GM21515 (cell line): ENCODE measurements around the gene APEX1.

Experiments used
- ATAC-seq: cut with Tn5 transposase; IDR thresholded peaks from one replicate; pipeline ENCODE4 v1.9.1; 2021; ENCODE audit not compliant: unreplicated experiment

APEX1 gene

DNA sequence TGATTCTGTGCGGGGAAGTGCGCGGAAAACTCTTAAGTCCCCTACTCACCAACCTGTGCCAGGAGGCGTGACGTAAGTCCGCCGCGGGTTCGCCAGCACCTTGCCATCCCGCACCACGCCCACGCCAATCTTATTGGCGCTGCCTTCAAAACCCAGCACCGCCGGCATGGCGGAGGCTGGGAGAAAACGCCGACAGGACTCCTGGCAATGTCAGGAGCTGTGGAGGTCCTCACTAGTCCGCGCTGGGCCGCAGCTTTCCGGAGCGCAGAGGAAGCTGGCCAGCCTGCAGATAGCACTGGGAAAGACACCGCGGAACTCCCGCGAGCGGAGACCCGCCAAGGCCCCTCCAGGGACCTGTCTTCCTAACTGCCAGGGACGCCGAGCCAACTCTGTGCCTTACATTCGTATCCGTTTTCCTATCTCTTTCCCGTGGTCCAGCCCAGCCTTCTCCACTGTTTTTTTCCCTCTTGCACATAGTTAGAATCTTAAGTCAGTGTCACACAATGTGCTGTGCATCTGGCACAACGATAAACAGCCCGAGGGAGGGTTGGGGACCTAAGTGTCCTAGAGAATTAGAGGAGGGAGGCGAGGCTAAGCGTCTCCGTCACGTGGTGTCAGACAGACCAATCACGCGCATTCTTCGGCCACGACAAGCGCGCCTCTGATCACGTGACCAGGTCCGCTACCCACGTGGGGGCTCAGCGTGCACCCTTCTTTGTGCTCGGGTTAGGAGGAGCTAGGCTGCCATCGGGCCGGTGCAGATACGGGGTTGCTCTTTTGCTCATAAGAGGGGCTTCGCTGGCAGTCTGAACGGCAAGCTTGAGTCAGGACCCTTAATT is at the start of gene APEX1, which contains the start of gene OSGEP:
APEX1 (plus strand) TSS at position 711 of the 839 bp plus-strand sequence. CDS start 420 bp downstream, outside the sequence.
OSGEP (minus strand) TSS at position 297 of the 839 bp plus-strand sequence; CDS start at position 168, 129 bp downstream.
- peak; percentile 81 for ATAC-seq

DNA sequence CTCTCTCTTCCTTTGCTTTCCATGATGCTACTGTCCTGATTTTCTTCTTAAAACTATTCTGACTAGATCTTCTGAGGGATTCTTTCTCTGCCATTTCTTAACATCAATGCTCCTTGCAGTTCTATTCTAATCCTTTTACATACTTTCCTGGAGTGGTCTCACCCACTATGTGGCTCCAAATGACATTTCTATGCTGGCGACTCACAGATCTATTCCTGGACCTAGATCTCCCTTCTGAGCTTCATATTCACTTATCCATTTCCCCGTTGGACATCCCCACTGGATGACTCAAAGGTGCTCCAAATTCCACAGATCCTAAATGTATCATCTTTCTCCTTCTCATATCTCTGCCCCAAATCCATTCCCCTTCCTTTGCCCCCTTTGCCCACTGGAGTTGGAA is 45.8 kb upstream of the APEX1 start:
- no peak for ATAC-seq

DNA sequence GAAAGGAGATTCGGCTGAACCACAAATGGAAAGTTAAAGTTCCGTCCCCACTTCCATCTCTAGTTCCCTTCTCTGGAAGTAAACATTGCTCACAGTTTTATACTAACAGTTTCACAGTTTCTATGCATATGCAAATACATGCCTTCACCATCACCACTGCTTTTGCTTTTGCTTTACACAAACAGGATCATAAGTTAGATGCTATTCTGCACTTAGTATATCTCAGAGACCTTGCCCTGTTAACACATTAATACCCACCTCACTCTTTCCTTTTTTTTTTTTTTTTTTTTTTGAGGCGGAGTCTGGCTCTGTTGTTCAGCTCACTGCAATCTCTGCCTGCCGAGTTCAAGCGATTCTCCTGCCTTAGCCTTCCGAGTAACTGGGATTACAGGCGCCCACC is 42.6 kb upstream of the APEX1 start:
- peak; percentile 72 for ATAC-seq

DNA sequence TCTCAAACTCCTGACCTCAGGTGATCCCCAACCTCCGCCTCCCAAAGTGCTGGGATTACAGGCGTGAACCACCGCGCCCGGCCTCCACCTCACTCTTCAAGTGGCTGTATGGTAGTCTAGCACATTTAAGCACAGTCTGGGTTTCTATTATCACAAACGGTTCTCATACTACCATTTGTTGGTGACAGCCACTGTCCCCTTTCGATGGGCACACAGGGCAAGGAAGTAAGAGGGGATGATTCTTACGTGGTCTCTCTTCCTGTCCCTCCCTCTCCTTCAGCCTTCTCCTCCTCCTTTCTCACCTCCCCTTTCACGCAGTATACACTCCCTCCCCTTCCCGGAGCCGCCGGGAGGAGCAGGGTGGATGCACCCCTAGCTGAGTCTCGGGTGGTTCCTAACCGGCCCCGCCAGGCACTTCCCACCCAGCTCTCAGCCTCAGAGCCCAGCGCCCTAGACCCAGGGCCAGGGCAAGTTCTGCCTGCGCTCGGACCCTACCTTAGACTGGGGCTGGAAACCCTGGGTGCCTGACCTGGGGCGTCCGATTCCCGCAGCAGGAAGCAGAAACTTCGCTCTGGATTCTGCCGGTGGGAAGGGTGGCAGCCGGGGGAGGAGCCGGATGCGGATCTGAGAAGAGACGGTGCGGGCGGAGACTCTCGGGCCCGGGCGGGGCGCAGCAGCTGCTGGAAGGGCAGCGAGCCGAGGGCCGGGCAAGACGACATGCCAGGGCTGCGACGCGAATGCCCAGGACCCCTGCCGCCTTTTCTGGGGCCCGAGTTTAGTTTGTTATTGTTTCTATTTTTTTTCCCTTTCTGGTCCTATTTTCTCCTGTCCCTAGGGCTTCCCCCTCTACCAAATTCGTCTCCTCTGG is 41.9 kb upstream of the APEX1 start, which contains the start of gene TEP1:
TEP1 (minus strand) TSS at position 626 of the 868 bp plus-strand sequence. CDS start 5,062 bp downstream, outside the sequence.
- peak; percentile 55 for ATAC-seq

DNA sequence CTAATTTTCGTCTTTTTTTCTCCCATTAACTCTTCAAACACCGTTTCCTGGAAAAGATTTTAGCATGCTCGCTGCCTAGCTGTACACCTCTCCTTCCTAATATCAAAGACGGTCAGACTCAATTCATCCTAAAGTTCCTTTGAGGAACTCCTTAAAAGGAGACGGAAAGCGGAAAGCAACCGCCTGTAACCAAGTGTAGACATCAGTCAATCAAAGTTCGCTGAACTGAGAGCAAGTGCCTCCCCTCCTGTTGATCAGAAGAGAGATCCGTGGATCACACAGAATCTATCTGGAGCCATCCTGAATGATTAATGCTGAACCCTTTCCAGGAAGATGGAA is 41.3 kb upstream of the APEX1 start:
- ATAC-seq: no peak

DNA sequence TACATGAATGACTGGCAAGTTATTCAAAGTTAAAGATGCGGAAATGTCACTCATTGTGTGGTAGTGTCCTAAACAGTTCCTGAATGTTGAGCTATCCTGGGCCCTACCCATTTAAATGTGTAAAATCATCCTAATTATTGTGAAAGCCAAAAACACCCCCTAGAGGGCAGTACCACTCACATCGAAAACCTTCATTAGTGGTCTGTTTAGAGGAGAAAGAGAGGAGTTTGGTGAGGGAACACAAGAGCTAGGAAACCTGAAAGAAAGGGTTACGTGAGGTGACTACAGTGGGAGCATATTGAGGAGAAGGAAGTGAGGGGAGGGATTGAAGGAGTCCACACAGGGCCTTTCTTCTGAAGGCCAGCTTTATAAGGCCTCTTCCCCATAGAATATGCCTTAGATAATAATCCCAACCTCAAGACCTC is 39.2 kb upstream of the APEX1 start:
- ATAC-seq: peak; percentile 43

DNA sequence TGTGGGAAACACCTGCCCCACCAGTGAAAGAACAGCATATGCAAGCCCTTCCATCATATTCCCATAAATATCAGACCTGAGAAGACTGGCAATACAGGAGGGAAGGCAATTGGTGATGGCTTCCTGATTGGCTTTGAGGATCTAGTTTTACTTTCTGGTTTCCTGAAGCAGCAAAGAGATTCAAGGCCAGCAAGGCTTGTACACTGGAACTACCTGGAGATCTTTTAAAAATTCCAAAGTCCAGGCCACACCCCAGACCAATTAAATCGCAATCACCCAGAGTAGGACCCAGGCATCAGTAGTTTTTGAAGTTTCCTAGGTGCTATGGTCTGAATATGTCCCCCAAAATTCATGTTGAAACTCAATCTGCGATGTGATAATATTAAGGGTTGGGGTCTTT is 38.8 kb upstream of the APEX1 start:
- no peak for ATAC-seq

DNA sequence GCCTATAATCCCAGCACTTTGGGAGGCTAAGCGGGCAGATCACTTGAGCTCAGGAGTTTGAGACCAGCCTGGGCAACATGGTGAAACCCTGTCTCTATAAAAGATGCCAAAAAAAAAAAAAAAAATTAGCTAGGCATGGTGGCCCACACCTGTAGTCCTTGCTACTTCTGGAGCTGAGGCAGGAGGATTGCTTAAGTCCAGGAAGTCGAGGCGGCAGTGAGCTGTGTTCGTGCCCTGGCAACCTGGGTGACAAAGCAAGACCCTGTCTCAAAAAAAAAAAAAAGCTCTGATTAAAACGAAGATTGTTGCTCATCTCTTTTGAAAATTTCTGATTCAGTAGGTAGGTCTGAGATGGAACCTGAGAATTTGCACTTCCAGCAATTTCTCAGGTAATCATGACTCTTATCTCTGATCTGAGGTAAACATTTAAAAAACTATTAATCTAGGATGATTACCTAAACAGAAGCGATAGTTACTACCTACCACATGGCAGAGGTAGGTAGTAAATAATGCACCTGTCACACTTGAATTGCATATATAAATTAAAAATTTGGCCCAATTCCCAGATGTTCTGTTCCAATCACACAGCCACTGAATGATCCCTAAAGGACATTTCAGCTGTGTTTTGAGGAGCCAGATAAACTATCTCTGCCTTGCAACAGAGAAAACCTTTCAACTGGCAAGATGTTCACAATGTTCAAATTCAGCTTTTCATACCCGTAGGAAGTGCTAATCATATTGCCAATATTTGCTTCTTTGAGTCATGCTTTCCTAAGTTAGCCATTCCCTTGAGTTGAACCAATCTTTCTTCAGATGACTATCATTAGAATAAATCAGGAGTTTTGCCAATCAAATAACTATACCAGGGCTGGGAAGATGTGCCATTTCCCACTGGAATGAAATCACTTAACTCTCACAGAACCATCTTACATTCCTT is 37.5 kb upstream of the APEX1 start:
- ATAC-seq: no peak

DNA sequence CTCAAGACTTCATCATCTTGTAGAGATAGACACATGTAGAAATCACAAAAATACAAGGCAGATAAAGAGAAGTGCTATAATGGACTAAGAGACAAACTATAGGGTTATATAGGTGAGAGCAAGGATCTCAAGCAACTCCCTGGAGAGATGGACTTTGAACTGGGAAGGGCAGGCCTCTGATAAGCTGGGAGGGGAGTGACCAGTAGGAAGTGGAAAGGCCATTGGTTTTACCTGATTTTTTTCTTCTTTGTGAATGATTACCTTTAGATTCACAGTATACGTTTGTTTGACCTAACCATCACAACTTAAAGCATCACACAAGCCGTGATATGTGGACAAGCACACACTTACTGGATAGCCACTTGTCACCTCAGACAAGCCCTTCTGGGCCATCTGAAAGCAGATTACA is 36.5 kb upstream of the APEX1 start:
- ATAC-seq: no peak

DNA sequence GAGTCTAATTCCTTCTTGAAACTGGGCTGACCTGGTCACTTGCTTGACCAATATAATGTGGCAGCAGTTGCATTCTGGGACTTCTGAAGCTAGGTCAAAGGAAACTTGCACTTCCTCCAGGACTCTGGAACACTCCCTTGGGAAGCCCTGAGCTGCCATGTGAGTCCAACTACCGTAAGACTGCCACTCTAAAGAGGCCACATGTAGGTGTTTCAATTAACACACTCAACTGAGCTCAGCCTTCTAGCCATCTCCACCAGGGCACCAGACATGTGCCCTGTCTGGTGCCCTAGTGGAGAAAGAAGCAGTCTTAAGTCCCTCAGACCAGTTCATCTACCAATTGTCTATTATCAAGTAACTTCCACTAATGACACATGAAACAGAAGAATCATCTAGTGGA is 35.6 kb upstream of the APEX1 start:
- ATAC-seq: no peak

DNA sequence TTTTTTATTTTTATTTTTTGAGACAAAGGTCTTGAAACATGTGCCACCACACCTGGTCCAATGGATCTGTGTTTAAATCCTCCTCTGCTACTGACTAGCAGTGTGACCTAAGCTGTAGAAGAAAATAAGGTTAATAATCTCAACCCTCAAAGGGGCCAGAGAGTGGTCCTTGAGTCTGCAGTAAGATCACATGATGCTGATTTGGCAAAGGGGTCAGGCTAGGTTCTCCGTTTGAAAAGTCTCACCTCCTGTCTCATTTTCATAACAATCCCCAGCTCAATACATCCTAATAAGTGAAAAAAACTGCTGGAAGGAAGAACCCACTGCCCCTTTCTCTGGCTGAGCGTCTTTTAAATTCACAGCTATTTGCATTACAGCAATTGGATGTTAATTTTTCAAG is 33.8 kb upstream of the APEX1 start:
- no peak for ATAC-seq

DNA sequence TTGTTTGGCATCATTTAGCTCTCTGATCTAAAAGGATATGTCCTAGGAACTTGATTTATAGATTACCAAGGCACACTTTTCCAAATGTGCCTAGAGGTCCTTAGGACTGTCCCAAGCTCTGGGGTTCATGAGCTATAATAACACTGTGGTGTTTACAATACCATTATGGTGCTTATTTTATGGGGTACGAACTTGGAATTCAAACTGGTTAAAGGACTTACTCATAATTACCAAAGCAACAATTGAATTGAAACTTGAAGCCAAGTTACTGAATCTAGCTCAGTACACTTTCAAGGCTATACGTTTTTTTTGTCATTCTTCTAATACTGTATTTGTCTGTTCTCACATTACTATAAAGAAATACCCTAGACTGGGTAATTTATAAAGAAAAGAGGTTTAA is 32.1 kb upstream of the APEX1 start:
- ATAC-seq: no peak

DNA sequence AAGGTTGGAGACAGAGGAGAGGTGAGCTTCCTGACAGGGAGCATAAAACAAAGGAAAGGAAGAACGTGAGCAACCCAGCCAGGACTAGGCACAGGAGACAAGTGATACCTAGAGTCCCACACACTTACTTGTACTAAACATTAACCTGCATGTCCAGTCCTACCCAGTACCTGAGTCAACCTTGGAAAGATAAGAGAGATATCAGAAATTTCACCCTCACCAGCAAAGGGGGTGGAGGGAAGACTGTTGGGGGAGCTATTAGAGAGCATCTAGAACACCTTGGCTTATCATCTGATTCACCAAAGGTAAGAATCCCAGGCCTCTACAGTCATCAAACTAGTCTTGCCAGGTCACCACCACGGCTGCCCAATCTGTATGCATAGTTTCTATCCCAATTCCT is 30.2 kb upstream of the APEX1 start:
- ATAC-seq: no peak

DNA sequence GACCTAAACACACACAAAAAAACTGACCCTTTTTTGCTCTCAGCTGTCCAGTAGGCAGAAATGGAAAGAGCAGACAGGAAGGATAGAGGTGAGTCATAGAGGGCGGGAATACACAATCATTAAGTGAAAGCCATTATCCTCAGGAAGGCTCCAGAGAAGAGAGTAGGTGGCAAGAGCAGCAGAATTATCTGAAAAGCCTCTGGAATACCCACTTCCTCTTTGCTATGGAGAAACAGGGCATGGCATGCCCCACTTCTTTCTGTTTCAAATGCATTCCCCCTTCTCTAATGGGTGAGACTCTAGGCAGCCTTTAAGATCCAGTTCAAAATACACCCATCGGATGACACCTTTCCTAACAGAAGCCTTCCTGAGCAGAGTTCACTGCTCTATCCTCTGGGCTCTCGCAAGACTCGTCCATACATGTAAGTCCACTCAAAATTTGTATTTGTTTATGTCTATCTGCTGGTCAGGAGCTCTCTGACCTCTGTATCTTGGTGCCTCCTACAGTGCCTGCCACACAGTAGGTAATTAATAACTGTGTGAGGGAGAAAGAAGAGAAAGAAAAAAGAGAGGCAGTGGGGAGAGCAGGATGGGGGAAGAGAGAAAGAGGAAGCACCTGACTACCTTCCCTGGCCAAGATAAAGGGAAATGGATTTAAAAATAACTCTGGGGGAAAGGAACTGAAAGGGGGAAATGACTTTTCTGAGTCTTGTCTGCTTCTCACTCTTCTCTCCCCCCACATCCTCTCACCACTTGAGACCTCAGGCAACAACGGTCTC is 27.6 kb upstream of the APEX1 start:
- peak; percentile 70 for ATAC-seq

DNA sequence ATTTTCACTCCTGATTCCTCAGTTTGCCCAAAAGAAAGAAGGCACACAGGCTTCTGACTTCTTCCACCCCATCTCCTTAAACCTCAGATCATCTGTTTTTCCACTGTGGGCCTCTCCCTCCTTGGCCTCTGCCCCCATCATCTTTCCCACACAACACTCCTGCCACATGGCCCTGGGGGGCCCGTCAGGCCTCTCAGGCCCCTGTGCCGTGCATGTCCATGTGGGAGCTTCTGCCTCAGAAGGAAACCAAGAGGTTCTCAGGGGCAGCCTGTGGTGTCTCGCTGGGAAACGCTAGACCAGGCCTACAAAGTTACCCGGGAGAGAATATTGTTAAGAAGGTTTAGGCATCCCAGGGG is 27.0 kb upstream of the APEX1 start:
- peak; percentile 36 for ATAC-seq

DNA sequence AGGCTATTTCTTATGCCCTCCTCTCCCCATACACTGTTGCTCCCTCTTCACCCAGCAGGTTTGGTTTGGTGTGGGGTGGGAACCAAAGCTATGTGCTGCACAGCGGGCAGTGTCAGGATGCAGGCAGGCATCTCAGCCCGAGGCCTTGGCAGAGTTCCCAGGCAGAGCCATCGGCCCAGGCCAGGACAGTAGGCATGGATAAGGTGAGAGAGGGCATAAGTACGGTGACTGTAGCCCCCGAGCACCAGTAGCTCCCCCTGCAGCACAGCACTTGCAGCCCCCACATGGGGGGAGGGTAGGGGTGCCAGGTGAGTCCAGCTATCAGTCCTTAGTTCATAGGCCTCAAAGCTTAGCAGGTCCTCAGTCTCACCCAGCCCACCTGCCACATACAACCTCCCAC is 26.2 kb upstream of the APEX1 start:
- ATAC-seq: no peak

DNA sequence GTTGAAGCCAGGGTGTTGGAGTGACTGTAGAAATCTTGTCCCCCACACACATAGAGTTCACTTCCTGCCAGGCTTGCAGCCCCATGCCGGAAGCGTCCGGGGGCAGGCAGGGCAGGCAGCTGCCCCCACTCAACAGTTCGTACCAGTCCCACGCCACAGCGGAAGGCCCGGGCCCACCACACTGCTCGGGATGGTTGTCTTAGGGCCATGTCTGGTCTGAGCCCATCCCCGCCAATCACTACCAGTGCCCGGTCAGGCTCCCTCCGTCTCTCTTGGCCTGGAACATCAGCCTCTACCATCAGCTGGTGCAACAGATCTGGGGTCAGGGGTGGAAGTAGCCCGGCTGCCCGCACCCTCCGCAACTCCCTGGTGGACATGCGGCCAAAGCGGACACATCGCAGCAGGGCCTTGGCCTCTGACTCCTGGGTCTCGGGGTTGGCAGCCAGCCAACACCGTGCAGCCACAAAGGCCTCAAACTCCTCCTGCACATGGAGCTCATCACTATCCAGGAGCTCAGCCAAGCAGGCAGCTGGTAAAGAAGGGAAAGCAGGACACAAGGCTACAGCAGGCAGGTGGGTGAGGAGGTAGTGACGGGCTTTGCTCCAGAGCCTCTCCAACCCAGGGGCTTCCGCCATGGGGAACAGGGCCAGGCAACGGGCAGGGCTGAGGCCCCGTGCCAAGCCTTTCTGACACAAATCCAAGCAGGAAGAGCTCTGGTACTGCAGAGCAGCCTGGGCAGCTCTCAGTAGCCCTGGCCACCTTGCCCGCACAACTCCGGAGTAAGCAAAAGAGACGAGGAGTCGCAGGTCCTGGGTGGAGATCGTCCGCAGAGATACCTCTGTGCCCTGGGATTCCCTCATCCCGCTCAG is 25.0 kb upstream of the APEX1 start:
- no peak for ATAC-seq

DNA sequence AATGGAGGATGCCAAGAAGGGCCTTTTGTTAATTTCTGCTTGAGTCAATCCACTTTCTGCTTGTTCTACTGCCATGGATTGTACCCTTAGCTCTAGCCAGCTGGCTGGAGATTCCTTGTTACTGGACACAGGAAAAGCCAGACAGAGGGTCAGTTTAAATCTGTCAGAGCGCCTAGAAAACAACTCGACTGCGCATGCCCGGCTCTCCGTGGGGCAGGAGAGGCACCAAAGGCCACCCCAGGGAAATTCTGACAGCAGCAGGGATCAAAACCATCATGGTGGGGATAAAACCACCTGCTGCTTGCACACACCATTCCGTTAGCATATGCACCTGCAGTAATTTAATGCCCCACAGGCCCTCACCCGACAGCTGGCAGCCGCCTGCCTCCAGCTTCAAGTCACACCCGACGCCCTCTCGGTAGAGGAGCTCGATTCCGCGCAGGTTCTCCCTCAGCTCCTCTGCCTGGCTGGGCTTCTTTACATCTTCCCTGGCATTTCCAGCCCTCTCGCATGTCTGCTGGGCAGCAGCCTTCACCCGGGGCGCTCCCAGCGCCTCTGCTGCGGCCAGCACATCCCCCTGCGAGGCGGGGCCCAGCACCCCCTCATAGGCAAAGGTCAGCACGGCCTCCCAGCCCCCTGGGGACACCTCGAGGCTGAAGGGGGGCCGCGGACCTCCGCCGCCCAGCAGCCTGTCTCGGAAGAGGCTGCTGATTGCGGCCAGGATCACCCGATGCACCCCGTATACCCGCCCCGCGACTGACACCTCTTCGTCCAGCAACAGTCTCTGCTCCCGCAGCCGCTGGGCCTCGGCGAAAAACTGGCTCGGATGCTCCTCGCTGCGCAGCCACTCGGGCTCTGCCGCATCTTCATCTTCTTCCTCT is 20.1 kb upstream of the APEX1 start:
- ATAC-seq: no peak
